Fibroblast of villous mesenchyme (primary cell): ENCODE measurements around the gene POLR2B. TPM values are rescaled to one million over a fixed set of nuclear protein-coding genes. Genes with fewer than 3 reads are reported as not detected.
"Not testable (repeated sequence)": the region's sequence is repeated elsewhere in the genome, so short reads cannot be mapped to it uniquely, and the experiment has no call there.

ENCODE experiments used
- DNase-seq: peaks from one replicate; pipeline ENCODE4 v3.0.0-alpha.2; 2010; ENCODE audit warnings: low read depth
- H3K4me3 ChIP-seq: 2 replicates; pipeline ENCODE4 v1.5.1; 2011; ENCODE audit warnings: low read depth, mild to moderate bottlenecking, low read length
- total RNA-seq: library from RNA; depleted of rRNA; stranded (reverse); fragments of >200 nt; gene quantifications from 2 replicates; pipeline ENCODE4 v1.2.3, GENCODE V29; 2012
- TF ChIP-seq, protein P1 (sequence below): IDR thresholded peaks from 2 replicates; pipeline ENCODE4 v1.5.1; 2012; ENCODE audit warnings: low read depth, mild to moderate bottlenecking, low read length; ENCODE audit not compliant: insufficient read depth

POLR2B gene
- 91.5 and 136 TPM in 2 replicates for total RNA-seq

DNA sequence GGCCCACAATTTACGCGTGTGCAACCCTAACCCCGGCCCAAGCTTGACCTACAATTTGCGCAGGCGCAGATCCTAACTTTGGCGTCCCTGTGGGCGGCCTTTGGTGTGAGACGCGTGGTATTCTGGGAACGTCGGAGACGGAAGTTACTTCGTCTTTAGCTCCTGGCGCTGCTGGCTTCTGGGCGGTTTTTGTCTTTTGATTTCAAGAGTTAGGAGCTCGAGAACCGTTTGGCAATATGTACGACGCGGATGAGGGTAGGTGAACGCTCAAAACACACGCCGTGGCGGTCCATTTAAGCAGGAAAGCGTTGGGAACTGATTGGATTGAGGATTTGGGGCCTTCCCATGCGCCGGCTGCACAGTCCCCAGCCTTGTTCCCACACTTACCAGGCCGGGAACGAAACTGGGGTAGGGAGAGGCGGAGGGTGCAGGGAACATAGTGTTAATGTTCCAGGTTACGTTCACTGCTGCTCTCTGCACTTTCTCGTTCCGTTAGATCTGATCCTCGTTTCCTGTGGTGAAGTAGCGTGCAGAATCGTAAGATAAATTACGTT, at the start of gene POLR2B:
Gene POLR2B, plus strand, starts transcription at position 147 of the 554 bp plus-strand sequence. Its CDS starts 90 bp downstream, at position 237.
- TF ChIP-seq, protein P1, sequence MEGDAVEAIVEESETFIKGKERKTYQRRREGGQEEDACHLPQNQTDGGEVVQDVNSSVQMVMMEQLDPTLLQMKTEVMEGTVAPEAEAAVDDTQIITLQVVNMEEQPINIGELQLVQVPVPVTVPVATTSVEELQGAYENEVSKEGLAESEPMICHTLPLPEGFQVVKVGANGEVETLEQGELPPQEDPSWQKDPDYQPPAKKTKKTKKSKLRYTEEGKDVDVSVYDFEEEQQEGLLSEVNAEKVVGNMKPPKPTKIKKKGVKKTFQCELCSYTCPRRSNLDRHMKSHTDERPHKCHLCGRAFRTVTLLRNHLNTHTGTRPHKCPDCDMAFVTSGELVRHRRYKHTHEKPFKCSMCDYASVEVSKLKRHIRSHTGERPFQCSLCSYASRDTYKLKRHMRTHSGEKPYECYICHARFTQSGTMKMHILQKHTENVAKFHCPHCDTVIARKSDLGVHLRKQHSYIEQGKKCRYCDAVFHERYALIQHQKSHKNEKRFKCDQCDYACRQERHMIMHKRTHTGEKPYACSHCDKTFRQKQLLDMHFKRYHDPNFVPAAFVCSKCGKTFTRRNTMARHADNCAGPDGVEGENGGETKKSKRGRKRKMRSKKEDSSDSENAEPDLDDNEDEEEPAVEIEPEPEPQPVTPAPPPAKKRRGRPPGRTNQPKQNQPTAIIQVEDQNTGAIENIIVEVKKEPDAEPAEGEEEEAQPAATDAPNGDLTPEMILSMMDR: no peak
- H3K4me3 ChIP-seq: peak within 1 kb of the TSS; percentile 91
- DNase-seq: peak; percentile 96

- DNase-seq: no peak
- TF ChIP-seq, protein P1: no peak
- no peak overlapping the region for H3K4me3 ChIP-seq
Observed at GRCh38 chr4:56930638-56931037, 48.1 kb upstream of the POLR2B start.

DNA sequence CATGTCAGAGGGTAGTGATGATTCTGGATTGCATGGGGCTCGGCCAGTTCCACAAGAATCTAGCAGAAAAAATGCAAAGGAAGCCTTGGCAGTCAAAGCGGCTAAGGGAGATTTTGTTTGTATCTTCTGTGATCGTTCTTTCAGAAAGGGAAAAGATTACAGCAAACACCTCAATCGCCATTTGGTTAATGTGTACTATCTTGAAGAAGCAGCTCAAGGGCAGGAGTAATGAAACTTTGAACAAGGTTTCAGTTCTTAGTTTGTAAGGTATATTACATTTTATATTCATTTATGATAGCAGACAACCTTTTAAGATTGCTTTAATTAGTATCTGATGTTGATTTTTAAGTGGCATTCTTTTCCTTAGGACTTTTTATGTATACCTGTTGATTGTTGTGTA, 46.8 kb upstream of the POLR2B start:
- H3K4me3 ChIP-seq: no peak overlapping the region
- DNase-seq: no peak
- TF ChIP-seq, protein P1: no peak

- peak; percentile 70 for DNase-seq
- no peak overlapping the region for H3K4me3 ChIP-seq
- TF ChIP-seq, protein P1: no peak
Observed at GRCh38 chr4:56937262-56937661, 41.4 kb upstream of the POLR2B start.

DNA sequence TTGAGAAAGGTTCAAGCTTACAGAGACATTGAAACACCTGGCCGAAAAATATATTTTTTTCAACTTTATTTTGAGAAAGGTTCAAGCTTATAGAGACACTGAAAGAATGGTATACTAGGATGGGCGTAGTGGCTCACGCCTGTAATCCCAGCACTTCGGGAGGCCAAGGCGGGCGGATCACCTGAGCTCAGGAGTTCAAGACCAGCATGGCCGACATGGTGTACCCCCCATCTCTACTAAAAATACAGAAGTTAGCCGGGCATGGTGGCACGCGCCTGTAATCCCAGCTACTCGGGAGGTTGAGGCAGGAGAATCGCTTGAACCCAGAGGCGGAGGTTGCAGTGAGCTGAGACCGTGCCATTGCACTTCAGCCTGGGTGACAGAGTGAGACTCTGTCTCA, 38.9 kb upstream of the POLR2B start:
- not testable (repeated sequence) for H3K4me3 ChIP-seq, DNase-seq

- no peak overlapping the region for H3K4me3 ChIP-seq
- DNase-seq: no peak
- TF ChIP-seq, protein P1: no peak
Observed at GRCh38 chr4:56940403-56940802, 38.3 kb upstream of the POLR2B start.

- DNase-seq: no peak
- no peak overlapping the region for H3K4me3 ChIP-seq
Observed at GRCh38 chr4:56940971-56941370, 37.7 kb upstream of the POLR2B start.

More at GRCh38 chr4:56940971-56941370, 37.7 kb upstream of the POLR2B start:
- TF ChIP-seq, protein P1: no peak
